Erythroblast (primary cell): Measurements from ENCODE around the gene PCDH11Y.
"Not testable (repeated sequence)": the region's sequence is repeated elsewhere in the genome, so short reads cannot be mapped to it uniquely, and the experiment has no call there.

Experiments
- GATA1 ChIP-seq: IDR thresholded peaks from 2 replicates; pipeline ENCODE4 v1.6.1; 2011; ENCODE audit warnings: low read depth, mild to moderate bottlenecking, control low read depth, low read length, moderate library complexity
- POLR2A ChIP-seq: IDR thresholded peaks from 2 replicates; pipeline ENCODE4 v1.6.1; 2011; ENCODE audit warnings: mild to moderate bottlenecking, low read length

DNA sequence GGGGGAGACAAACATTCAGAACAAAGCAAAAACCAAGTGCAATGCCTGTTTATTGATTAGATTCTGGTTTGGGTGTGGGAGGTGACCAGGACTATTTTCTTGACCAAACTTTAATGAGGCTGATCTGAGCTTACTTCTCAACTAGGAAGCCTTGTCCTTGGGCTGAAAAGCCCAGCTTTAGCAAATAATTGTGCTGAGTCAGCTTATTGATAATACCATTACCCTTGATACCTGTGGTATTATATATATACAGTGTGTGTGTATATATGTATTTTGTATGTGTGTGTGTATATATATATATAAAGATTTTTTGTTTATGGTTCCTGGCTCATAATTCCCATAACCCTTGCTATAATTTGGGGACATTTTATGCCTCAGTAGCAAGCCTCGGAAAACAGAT is 776.4 kb downstream of the PCDH11Y start:
- TF ChIP-seq POLR2A, GATA1: not testable (repeated sequence)
